GM21390 (cell line): Measurements from ENCODE around the gene LAMP5.

Experiments
- ATAC-seq: cut with Tn5 transposase; IDR thresholded peaks from one replicate; pipeline ENCODE4 v1.9.1; 2021; ENCODE audit not compliant: unreplicated experiment

The LAMP5 gene

GRCh38 chr20:9578594-9578993, 64.2 kb downstream of the LAMP5 start:
- ATAC-seq, result no peak
